BLaER1 treated with 17β-estradiol and CSF1 and Interleukin-3, amounts not matched to agents 10 nM and 100 nM (cell line): Measurements from ENCODE around the gene EIF4E2.

Source experiments
- H3K27ac ChIP-seq, 11 experiments: shearing (Covaris generic); formaldehyde crosslinking; 2 replicates each; pipeline ENCODE4 v1.8.1; 2022
- H3K27me3 ChIP-seq, 11 experiments: shearing (Covaris generic); formaldehyde crosslinking; 2 replicates each; pipeline ENCODE4 v1.8.1; 2022
- H3K36me3 ChIP-seq, 11 experiments: shearing (Covaris generic); formaldehyde crosslinking; 2 replicates each; pipeline ENCODE4 v1.8.1; 2022
- H3K4me1 ChIP-seq, 10 experiments: shearing (Covaris generic); formaldehyde crosslinking; 2 replicates each; pipeline ENCODE4 v1.8.1; 2022
- H3K4me2 ChIP-seq, 11 experiments: shearing (Covaris generic); formaldehyde crosslinking; 2 replicates each; pipeline ENCODE4 v1.8.1; 2022
- H3K4me3 ChIP-seq, 10 experiments: shearing (Covaris generic); formaldehyde crosslinking; 2 replicates each; pipeline ENCODE4 v1.8.1; 2022
- H3K9ac ChIP-seq, 11 experiments: shearing (Covaris generic); formaldehyde crosslinking; 2 replicates each; pipeline ENCODE4 v1.8.1; 2022
- H3K9me3 ChIP-seq, 11 experiments: shearing (Covaris generic); formaldehyde crosslinking; replicated peaks in 1 of 11; 2 replicates each; pipeline ENCODE4 v1.8.1; 2022
- H4K20me1 ChIP-seq, 11 experiments: shearing (Covaris generic); formaldehyde crosslinking; 2 replicates each; pipeline ENCODE4 v1.8.1; 2022
- Cebpa-rat ChIP-seq, 11 experiments: shearing (Covaris generic); IDR thresholded peaks; 2 replicates each; pipeline ENCODE4 v1.8.1; 2022

Gene EIF4E2

GRCh38 chr2:232550354-232551249 is at the start of gene EIF4E2, which contains the start of gene TIGD1:
Gene EIF4E2, plus strand, starts transcription at chr2:232550689. Its CDS starts 36 bp downstream, at chr2:232550725.
Gene TIGD1, minus strand, starts transcription at chr2:232550557. Its CDS starts 675 bp downstream, at chr2:232549882.
- H3K36me3 ChIP-seq: peaks cover 27 to 73% (median 59%) of the 10 kb centered on the region in 11 experiments
- no peaks in the 10 kb centered on the region for H3K27me3 ChIP-seq
- peak within 1 kb of the TSS; percentile 92 to 99 (median 97) for H3K27ac ChIP-seq
- H3K9ac ChIP-seq: peak within 1 kb of the TSS; percentile 95 to 99 (median 97)
- H4K20me1 ChIP-seq: peaks cover 24 to 64% (median 53%) of the 10 kb centered on the region in 11 experiments
- peaks cover 7 to 29% (median 21%) of the 10 kb centered on the region in 11 experiments; a peak in 21 of 22 replicates for H3K9me3 ChIP-seq
- peaks cover 34 to 86% (median 62%) of the 10 kb centered on the region in 10 experiments for H3K4me1 ChIP-seq
- peak within 1 kb of the TSS; percentile 81 to 97 (median 85) for H3K4me2 ChIP-seq
- TF ChIP-seq Cebpa-rat (IDR thresholded peaks at IDR 0.05): no peak
- peak within 1 kb of the TSS; percentile 67 to 83 (median 78) for H3K4me3 ChIP-seq

DNA sequence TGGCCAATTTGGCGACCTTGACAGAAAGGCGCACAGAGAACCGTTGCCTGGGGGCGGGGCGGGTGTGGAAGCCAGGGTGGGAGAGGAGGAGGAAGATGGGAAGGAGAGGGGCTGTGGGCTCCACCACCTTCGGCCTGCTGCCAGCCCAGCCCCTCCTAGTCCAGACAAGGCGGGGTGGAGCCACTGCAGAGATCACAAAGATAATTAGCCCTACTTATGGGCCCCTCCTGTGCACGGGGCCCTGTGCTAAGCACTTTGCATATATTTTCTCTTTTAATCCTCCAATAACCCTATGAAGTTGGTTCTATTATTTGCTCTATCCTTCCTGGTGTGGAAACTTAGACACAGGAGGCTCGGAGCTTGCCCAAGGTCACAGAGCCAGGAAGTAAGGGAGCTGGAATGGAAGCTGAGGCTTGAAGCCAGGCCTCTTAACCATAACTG is 49.1 kb upstream of the EIF4E2 start:
- no peak for TF ChIP-seq Cebpa-rat (IDR thresholded peaks at IDR 0.05)
- Histone ChIP-seq H3K4me3 (no peak overlapping the region), H3K9ac (no peak overlapping the region), H3K9me3 (no peaks in the 10 kb centered on the region), H4K20me1 (peaks cover 0 to 26% (median 4%) of the 10 kb centered on the region in 11 experiments; a peak in 9 of 22 replicates), H3K4me2 (no peak overlapping the region), H3K4me1 (peaks cover 6 to 18% (median 17%) of the 10 kb centered on the region in 10 experiments; a peak in 16 of 20 replicates), H3K27ac (no peak overlapping the region), H3K27me3 (peaks cover 37 to 61% (median 56%) of the 10 kb centered on the region in 11 experiments), H3K36me3 (no peaks in the 10 kb centered on the region)

GRCh38 chr2:232501794-232502390 is 48.6 kb upstream of the EIF4E2 start:
- Histone ChIP-seq H3K4me1 (peaks cover 6 to 18% (median 17%) of the 10 kb centered on the region in 10 experiments; a peak in 16 of 20 replicates), H4K20me1 (peaks cover 0 to 26% (median 4%) of the 10 kb centered on the region in 11 experiments; a peak in 9 of 22 replicates), H3K27me3 (peaks cover 37 to 66% (median 60%) of the 10 kb centered on the region in 11 experiments), H3K4me2 (no peak overlapping the region; a peak in 2 of 22 replicates), H3K4me3 (no peak overlapping the region), H3K36me3 (no peaks in the 10 kb centered on the region), H3K9ac (no peak overlapping the region), H3K27ac (no peak overlapping the region), H3K9me3 (no peaks in the 10 kb centered on the region)
- no peak for TF ChIP-seq Cebpa-rat (IDR thresholded peaks at IDR 0.05)

DNA sequence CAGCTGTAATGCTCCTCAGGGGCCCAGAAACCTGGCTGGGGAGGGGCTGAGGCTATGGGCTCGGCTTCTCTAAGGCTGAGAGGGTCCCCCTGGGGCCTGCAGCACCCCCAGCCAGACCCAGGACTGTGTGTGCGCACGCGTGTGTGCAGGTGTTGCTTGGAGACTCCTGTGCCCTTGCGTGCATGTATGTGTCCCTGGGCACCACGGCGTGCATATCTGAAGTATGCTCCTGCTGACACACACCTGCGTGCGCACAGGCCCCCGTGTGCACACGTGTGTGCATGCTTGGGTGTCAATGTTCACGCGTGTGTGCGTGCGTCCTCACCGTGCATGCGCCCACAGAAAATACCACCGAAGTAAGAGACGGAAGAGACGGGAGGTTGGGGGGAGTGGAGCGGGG is 48.0 kb upstream of the EIF4E2 start:
- no peak overlapping the region for H3K9ac ChIP-seq

GRCh38 chr2:232502911-232503808 is 47.3 kb upstream of the EIF4E2 start:
- peaks cover 37 to 69% (median 62%) of the 10 kb centered on the region in 11 experiments for H3K27me3 ChIP-seq
- H3K4me1 ChIP-seq: peaks cover 6 to 18% (median 17%) of the 10 kb centered on the region in 10 experiments; a peak in 16 of 20 replicates
- no peak overlapping the region for H3K9ac ChIP-seq
- H3K27ac ChIP-seq: no peak overlapping the region
- peak overlapping the region in 1 of 10 experiments; percentile 42; a peak in 2 of 20 replicates for H3K4me3 ChIP-seq
- TF ChIP-seq Cebpa-rat (IDR thresholded peaks at IDR 0.05): no peak
- no peaks in the 10 kb centered on the region for H3K9me3 ChIP-seq
- no peaks in the 10 kb centered on the region for H3K36me3 ChIP-seq
- H4K20me1 ChIP-seq: peaks cover 0 to 26% (median 4%) of the 10 kb centered on the region in 11 experiments; a peak in 9 of 22 replicates
- H3K4me2 ChIP-seq: peak overlapping the region in 10 of 11 experiments; percentile 29 to 57 (median 50); a peak in 17 of 22 replicates

More for the DNA sequence above, 48.0 kb upstream of the EIF4E2 start:
- no peak for TF ChIP-seq Cebpa-rat (IDR thresholded peaks at IDR 0.05)
- Histone ChIP-seq H3K27ac (no peak overlapping the region), H3K4me1 (peaks cover 6 to 18% (median 17%) of the 10 kb centered on the region in 10 experiments; a peak in 16 of 20 replicates), H3K4me3 (no peak overlapping the region), H3K4me2 (peak overlapping the region in 7 of 11 experiments; percentile 38 to 67 (median 58); a peak in 10 of 22 replicates), H4K20me1 (peaks cover 0 to 26% (median 4%) of the 10 kb centered on the region in 11 experiments; a peak in 9 of 22 replicates), H3K9me3 (no peaks in the 10 kb centered on the region), H3K27me3 (peaks cover 37 to 69% (median 62%) of the 10 kb centered on the region in 11 experiments), H3K36me3 (no peaks in the 10 kb centered on the region)

DNA sequence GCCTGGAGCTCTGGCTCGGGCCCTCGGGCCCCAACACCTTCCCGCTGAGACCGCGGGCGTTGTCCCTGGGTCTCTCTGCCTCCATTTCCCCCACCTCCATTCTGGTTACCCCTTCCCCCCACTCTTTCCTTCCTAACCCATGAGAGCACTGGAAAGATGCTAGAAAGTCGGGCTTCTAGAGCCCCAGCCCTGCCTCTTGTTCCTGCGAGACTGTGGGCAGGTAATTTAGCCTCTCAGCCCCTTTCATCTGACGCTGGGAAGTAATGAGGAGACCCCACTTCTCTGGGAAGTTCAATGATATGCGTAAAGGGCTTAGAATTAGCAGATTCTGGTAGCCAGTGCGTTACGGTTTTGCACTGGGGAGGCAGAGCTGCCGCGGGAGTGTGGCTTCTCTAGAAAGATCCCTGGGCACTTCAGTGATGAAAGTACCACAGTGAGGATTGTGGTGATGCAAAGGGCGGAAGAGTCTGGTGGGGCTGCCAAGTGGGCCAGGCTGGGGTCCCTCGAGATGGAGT is 46.6 kb upstream of the EIF4E2 start:
- H3K36me3 ChIP-seq: no peaks in the 10 kb centered on the region
- peak overlapping the region in 7 of 11 experiments; percentile 34 to 57 (median 49); a peak in 7 of 22 replicates for H3K4me2 ChIP-seq
- H3K4me1 ChIP-seq: peaks cover 6 to 18% (median 17%) of the 10 kb centered on the region in 10 experiments; a peak in 16 of 20 replicates
- peaks cover 0 to 26% (median 4%) of the 10 kb centered on the region in 11 experiments; a peak in 9 of 22 replicates for H4K20me1 ChIP-seq
- peak overlapping the region in 1 of 10 experiments; percentile 42; a peak in 1 of 20 replicates for H3K4me3 ChIP-seq
- TF ChIP-seq Cebpa-rat (IDR thresholded peaks at IDR 0.05): no peak
- no peaks in the 10 kb centered on the region for H3K9me3 ChIP-seq
- H3K27ac ChIP-seq: no peak overlapping the region
- H3K27me3 ChIP-seq: peaks cover 37 to 69% (median 62%) of the 10 kb centered on the region in 11 experiments
- no peak overlapping the region for H3K9ac ChIP-seq

DNA sequence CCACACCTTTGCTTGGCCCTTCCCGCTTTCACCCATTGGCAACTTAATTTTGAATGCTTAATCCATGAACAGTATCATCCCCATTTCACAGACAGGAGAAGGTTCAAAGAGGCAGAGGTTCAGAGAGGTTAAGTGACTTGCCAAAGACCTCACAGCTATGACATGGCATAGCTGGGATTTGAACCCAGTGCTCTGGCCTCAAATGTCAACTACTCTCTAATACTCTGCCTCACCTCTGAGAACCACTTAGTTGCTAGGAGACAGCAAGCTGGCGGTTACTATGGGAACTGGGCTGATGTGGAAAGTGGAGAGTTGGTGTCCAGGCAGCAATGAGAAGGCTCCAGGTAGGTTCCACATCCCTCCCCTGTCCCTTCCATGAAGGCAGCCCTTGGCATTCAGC is 46.1 kb upstream of the EIF4E2 start:
- TF ChIP-seq Cebpa-rat (IDR thresholded peaks at IDR 0.05): no peak
- no peak overlapping the region for H3K4me3 ChIP-seq
- no peak overlapping the region for H3K9ac ChIP-seq
- peaks cover 0 to 26% (median 4%) of the 10 kb centered on the region in 11 experiments; a peak in 9 of 22 replicates for H4K20me1 ChIP-seq
- H3K4me2 ChIP-seq: no peak overlapping the region
- H3K27me3 ChIP-seq: peaks cover 37 to 69% (median 62%) of the 10 kb centered on the region in 11 experiments
- no peaks in the 10 kb centered on the region for H3K9me3 ChIP-seq
- H3K4me1 ChIP-seq: peaks cover 6 to 18% (median 17%) of the 10 kb centered on the region in 10 experiments; a peak in 16 of 20 replicates
- H3K36me3 ChIP-seq: no peaks in the 10 kb centered on the region
- no peak overlapping the region for H3K27ac ChIP-seq
